Activated T-cell treated with anti-CD3 and anti-CD28 coated beads, Interleukin-2, amount 50 U/mL, for 1 hour (primary cell): ENCODE results near the gene CD320.
"Not testable (repeated sequence)": the region's sequence is repeated elsewhere in the genome, so short reads cannot be mapped to it uniquely, and the experiment has no call there.

Experiments used
- DNase-seq: peaks from one replicate; pipeline ENCODE4 v3.0.0-alpha.2; 2020

CD320 gene

DNA sequence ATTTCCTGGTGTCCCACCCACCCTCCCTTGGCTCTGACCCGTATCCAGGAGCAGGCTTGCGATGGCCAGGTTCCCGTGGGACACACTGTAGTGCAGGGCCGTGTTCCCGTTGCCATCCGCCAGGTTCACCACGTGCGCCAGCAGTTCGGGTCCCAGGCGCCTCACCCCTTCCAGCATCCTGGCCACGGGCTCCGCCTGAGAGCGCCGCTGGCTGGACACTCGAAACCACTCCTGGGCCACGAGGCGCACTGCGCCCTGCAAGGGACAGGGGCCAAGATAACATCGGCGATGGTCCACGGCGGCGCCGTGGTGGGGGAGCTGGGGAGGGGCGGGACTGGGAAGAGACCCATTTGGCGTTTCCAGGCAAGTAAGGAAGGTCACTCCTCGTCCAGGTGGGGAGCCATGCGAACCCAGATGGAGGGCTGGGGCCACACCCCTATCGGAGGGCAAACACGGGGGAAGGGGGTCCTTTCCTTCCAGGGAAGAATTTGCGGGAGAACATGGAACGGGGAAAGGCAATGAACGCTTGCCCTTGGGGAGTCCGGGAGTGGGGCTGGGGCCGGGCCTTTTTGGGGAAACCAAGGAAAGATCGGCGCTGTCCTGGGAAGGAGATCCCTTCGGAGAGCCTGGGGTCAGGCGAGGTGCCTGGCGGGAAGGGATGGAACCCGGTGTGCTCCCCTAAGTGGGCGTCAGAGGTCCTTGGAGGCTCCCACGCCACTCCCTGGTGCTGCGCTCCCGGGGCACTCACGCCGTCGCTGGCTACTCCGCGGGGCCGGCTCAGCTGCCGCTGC lies 25.0 kb upstream of the CD320 start:
- no peak for DNase-seq

DNA sequence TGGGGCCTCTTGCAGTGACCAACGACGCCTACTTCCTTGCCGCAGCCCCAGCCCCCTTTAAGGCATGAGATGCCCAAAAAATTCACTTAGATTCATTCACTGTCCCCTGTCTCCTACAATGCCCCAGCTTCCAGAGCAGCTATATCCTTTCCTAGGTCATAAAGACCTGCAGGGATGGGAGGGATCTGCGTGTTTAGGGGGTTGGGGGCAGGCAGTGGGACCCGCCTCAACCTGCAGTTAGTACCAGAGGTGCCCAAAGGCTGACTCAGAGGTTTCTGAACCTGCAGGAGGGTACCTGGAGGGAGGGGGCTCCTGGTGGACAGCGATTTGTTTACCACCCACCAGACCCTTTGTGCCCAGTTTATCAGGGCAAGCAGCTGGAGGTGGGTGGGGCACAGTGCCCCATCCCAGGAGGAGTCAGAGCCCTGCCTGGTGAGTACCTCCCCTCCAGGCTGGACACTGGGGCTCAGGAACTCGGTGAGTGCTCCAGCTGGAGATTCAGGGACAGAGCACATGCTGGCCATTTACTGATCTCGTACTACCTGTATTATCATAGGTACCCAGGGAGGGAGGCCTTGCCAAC lies 23.2 kb upstream of the CD320 start:
- no peak for DNase-seq

DNA sequence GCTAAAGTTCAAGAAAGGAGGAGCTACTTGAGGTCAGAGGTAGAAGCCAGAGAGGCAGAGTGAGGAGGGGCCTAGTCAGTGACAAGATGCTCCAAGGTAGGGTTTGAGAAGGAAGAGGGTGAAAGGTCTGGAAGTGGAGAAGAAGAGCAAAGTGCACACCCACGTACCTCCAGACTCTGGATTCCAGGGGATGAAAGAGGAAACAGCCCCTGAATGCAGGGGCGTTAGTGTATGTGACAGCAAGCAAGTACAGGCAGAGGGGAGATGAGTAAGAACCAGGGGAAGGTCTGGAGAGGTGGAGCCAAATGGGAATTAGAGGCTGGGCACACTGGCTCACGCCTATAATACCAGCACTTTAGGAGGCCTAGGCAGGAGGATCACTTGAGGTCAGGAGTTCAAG lies 21.8 kb upstream of the CD320 start:
- no peak for DNase-seq

DNA sequence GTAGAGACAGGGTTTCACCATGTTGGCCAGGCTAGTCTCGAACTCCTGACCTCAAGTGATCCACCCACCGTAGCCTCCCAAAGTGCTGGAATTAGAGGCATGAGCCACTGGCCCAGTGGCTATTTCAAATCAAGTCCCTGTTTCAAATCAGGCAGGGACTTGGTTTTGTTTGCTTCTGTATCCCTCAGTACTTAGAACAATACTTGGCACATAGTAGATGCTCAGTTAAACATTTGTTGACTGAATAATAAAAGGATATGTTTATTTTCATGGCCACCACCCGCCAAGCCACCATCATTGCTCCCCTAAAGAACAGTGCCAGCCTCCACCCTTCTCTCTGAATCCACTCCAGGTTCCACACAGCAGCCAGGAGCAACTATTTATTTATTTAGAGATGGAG lies 17.3 kb upstream of the CD320 start:
- no peak for DNase-seq

DNA sequence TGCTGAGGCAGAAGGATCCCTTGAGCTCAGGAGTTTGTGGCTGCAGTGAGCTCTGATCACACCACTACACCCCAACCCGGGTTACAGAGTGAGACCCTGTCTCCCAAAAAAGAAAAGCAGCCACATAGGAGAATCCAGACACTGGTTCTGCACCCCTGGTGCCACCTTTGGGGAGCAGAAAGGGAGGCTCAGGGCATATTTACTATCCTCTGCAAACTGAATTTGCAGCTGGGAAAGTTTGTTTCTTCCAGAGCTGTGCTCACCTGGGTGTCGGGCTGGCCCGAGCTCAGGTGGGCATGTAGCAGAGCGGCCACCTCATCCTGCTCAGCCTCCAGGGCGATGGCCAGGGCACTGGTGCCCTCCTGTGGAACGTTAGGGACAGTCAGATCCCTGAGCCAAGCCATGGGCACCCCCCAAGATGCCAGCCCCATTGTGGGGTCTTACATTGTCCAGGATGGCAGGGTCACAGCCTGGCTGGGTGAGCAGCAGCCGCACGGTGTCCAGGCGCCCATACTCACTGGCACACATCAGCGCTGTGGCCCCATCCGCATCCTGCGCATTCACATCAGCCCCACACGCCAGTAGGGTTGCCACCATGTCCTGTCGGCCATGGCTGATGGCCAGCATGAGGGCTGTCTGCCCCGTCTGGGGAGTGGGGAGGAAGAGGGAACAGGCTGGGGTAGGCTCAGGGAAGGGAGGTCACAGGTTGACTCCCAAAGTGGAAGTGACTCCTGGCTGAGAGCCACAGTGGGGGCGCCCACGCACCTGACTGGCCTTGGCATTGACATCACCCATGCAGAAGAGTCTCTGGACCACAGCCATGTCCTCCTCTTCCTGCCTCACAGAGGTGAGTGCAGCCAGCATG lies 16.3 kb upstream of the CD320 start:
- DNase-seq, result no peak

DNA sequence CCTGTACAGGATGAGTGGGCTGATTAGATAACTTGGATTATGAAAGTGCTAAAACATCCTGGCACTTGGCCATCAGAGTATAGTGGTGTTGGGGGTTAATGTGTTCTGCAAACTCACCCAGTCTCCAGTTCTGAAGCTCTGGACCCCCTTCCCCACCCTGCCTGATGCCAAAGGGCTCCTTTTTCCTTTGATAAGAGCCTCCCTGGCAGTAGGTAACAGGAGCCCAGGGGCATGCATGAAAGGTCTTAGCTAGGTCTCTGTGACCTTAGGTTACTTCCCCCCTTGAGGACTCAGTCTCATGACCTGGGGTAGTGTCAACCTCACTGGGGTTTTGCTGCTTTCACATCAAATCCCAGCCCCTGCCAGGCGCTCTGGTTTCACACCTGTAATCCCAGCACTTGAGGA lies 15.6 kb upstream of the CD320 start:
- DNase-seq, result no peak

DNA sequence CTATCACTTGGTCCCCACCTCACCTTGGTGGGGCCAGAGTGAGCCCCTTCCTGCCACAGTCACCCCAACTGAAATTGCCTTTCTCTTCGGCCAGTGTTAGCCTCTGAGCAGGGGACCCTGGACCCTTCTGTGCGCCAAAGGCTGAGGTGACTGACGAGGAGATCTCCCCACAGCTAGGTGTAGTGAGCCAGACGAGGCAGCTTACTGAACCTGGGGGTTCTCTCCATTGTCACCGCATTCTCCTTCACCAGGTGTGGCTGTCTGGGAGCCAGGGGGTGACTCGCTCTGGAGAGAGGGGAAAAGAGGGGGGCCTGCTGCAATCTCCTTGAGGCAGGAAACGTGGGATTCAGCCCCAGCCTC lies 14.5 kb upstream of the CD320 start:
- no peak for DNase-seq

DNA sequence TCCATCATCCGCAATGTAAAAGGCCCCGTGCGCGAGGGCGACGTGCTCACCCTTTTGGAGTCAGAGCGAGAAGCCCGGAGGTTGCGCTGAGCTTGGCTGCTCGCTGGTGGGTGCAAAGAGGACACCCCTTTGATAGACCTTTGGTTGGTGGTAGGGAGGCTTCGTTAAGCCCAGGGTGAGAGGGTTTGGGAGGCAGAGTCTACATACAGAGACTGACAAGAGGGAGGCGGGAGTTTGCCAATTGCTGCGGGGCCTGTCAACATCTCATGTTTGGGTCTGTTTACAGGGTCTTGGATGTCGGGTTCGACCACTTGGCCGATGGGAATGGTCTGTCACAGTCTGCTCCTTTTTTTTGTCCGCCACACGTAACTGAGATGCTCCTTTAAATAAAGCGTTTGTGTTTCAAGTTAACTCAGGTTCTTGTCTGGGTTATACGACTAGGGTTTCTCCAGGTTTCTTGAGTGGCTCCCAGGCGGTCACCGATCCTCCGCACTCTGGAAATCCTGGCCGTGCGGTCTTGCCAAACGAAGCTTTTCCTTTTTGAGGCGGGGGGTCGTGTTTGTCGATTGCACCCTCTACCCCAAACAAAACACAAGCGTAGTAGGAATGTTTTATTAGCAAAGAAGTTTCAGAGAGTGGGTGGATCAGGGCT lies 14.0 kb upstream of the CD320 start:
- DNase-seq, result no peak

DNA sequence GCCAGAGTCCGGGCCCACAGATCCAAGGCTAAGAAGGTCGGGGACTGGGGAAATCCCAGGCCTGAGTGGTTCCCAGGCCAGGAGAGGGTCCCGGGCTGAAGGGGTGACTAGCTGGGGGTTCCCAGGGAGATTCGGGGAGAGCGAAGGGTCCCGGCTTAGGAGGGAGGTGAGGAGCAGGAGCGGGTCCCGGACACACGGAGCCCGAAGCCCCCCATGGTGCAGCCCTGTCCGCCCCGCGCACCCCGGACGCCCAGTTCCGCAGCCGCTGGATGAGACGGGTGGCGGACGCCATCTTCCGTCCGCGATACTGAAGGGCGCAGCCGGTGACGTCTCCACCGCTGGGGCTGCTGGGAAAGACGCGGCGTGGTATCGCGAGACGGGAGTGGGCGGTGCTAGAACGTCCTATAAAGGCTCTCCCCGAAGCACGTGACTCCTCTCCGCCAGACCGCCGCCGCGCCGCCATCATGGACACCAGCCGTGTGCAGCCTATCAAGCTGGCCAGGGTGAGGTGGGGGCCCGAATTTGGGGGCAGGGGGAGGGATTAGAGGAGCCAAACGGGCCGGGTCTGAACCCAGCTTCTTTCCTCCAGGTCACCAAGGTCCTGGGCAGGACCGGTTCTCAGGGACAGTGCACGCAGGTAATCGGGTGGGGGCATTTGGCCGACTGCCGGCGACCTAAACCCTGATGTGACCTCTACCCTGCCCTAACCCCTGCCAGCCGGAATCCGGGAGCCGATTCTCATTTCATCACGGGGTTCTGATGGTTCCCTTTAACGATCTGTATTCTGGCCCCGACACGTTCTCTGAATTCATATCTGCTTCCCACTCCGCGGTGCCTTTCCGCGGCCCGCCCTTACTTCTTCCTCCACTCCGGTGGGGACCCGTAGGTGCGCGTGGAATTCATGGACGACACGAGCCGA lies 13.2 kb upstream of the CD320 start, which contains the start of the genes NDUFA7 and RPS28:
Gene NDUFA7, minus strand, starts transcription at position 309 of the 919 bp plus-strand sequence. Its CDS starts 17 bp downstream, at position 292.
Gene RPS28, plus strand, starts transcription at position 430 of the 919 bp plus-strand sequence. Its CDS starts 35 bp downstream, at position 465.
- DNase-seq, result peak; percentile 97

DNA sequence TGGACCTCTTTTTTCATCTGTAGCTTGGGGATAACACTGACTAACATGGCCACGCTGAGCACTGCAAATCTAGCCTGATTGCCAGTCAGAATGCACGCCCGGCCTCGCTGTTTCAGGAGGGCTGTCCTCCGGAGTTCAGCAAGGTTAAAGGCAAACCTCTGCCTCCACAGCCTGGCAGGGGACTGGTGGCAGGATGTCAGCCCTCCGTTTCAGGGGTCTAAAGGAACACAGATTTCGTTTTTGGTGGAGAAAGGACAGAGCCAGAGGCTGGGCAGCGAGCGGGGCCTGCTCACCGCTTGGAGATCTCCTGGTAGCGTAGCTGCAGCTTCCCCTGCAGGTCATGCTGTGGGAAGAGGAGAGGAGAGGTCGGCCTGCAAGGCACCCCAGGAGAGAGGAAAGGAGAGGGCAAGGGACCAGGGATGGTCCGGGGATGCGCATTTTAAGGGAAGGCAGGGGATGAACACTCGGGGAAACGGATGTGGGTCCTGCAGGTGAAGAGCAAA lies 12.5 kb upstream of the CD320 start:
- DNase-seq, result peak; percentile 36

DNA sequence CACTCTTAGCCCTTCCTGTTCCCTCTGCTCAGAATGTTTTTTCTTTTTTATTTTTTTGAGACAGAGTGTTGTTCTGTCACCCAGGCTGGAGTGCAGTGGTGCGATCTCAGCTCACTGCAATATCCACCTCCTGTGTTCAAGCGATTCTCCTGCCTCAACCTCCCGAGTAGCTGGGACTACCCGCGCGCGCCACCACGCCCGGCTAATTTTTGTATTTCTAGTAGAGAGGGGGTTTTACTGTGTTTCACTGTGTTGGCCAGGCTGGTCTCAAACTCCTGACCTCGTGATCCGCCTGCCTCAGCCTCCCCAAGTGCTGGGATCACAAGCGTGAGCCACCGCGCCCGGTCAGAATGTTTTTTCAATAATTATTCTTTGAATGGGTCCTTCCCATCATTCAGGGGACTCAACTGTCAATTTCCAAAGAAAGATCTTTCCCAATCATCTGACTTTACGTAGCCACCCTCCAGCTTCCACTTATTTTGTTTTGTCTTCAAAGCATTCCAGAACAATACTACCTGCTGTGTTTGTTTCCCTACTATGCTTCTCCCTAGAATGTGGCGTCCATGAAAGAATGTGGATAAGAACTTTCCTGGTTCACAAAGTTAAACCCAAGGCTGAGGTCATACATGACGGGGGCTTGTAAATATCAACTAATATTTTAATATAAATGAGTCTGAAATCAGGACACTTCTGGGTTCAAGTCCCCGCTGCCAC lies 11.8 kb upstream of the CD320 start:
- no peak for DNase-seq

DNA sequence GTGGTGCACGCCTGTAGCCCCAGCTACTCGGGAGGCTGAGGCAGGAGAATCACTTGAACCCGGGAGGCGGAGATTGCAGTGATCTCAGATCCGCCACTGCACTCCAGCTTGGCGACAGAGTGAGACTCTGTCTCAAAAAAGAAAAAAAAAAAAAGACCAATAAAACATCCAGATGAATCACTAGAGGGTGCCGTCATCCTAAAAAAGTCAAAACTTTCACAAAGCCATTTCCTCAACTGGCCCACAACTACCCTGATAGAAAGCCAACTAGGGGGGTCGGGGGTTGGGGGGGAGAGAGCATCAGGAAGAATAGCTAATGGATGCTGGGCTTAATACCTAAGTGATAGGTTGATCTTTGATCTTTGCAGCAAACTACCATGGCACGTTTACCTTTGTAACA lies 10.7 kb upstream of the CD320 start:
- not testable (repeated sequence) for DNase-seq

DNA sequence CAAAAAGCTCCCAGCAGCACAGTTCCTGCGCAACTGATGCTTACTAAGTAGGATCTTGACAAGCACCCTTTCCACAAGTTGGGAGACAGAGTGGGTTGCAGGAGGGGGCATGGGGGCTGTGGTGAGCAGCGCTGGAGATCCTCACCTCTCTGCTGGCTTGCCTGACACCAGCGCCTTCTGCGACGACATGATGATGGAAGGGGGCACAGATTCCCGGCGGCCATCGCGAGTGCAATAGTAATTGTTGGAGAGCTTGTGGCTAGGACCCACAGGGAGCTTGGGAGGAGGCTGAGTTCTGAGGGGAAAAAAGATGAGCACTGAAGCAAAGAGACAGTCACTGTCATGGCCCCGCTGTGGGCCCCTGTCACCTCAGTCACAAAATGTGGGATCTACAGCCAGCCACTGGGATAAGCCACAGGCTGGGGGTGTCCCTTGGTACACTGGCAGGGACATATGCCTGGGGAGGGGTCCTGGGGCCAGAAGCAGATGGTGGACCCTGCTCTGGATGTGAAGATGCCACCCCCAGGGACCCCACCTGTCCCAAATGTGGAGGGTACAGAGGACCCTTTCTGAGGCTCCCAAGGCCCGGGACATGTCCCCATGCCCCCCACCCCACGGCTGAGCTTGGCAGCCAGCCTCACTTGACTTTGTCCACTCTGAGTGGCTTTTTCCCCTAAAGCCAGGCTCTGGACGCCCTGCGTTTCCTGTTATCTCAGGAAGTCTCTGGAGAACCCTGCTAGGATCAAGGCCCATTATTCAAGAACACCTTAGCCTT lies 8.4 kb upstream of the CD320 start:
- no peak for DNase-seq

DNA sequence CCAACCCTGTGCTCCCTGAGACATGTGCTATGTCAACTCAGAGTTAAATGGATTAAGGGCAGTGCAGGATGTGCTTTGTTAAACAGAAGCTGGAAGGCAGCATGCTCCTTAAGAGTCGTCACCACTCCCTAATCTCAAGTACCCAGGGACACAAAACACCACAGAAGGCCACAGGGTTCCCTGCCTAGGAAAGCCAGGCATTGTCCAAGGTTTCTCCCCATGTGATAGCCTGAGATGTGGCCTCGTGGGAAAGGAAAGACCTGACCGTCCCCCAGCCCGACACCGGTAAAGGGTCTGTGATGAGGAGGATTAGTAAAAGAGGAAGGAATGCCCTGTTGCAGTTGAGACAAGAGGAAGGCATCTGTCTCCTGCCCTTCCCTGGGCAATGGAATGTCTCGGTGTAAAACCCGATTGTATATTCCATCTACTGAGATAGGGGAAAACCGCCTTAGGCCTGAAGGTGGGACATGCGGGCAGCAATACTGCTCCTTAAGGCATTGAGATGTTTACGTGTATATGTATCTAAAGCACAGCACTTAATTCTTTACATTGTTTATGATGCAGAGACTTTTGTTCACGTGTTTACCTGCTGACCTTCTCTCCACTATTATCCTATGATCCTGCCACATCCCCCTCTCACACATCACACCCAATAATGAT lies 7.0 kb upstream of the CD320 start:
- DNase-seq, result not testable (repeated sequence)

DNA sequence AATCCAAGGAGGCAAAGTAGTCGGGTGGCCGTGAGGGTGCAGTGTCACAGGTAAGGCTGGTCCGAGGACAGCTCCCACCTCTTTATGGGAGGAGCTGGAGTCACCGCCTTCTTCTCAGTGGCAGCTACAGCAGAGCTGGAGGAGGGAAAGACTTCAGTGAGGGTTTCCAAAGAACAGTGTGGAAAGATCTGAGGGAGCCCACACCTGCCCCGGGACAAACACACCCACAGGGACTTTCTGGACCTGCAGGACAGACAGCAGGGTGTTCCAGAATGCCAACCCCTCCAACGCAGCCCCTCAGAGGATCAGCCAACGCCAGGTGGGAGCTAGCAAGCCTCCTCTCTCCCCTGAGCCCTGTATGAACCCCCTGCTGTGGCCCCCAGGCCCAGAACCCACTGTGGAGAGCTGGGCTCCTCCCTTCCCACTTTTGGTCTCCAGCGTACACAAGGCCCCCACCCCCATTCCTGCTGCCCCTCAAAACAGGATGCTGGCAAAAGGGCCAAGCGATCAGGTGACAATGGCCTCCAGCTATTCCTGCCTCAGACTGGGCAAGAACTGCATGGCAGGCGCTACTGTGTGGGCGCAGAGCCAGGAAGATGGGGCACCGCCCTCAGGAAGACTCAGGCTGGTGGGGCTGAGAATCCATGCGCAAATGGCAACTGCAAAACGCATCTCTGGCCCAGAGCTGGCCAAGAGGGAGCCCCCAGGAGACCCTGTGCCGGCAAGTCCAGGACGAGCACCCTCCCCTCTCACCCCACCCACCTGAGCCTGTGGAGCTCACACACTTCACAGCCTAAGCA lies 3.5 kb upstream of the CD320 start:
- no peak for DNase-seq

DNA sequence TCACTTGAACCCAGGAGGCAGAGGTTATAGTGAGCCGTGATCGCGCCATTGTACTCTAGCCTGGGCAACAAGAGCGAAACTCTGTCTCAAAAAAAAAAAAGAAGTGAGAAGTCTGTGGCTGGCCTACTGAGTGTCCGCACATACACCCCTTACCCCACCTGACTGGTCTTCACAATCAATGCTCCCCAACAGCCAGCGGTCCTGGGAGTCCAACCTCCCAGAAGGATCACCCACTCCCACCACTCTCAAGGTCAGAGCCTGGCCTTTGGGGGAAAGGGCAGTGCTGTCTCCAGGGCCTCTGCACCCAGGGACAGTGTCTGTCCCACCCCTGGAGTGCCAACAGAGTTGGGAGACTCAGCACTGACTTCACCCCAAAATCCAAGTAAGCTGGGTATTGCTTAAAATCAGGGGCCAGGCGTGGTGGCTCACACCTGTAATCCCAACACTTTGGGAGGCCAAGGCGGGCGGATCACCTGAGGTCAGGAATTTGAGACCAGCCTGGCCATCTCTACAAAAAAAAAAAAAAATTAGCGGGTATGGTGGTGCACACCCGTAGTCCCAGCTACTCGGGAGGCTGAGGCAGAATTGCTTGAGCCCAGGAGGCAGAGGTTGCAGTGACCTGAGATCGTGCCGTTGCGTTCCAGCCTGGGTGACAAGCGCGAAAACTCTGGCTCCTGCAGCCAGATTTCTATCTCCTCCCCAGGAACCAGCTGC lies 2.3 kb upstream of the CD320 start:
- DNase-seq, result no peak

DNA sequence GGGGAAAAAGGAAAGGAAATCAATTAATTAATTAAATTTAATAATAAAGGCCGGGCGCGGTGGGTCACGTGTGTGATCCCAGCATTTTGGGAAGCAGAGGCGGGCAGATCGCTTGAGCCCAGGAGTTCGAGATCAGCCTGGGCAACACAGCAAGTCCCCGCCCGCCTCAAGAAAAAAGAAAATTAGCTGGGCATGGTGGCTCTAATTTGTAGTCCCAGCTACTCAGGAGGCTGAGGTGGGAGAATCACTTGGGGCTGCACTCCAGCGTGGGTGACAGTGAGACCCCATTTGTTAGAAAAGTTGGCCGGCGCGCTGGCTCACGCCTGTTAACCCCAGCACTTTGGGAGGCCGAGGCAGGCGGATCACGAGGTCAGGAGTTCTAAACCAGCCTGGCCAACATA lies 733 bp upstream of the CD320 start:
- no peak for DNase-seq

DNA sequence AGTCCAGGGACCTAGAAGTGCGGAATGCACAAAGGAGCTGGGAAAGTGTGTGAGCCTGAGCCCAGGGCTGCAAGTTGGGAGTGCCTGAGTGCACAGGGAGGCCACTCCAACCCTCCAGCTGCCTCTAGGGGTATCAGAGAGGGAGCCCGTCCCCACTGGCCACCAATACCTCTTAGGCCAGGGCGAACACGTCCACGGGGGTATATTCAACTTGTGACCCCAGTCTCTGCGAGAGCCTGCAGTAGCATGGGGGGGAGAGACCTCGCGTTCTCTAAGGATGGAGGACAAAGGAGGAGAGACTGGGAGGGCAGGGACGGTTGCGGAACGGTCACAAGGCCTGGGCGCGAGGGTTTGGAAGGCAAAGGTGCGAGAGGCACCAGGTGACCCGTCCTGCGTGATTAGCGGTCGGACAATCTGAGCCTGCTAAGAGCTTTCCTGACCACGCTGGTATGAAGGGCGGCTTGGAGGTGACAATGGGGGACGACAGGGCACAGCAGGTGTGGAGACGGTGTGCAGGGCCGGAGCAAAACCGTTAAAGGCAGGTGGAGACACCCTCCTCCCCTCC lies 676 bp downstream of the CD320 start:
- DNase-seq, result no peak
